Measurements from ENCODE around the gene PLEKHA8. TPM values are rescaled to one million over a fixed set of nuclear protein-coding genes. Genes with fewer than 3 reads are reported as not detected.
A peak's percentile ranks its signal among the peaks of the same experiment; 100 is the strongest.

PLEKHA8 gene
- total RNA-seq, 6 experiments from 2014 or later: 2.7 to 8.1 (median 4.4) TPM

GRCh38 chr7:30140456-30140855 lies 112.2 kb downstream of the PLEKHA8 start:
- Histone ChIP-seq H3K4me1 (no peaks in the 10 kb centered on the region), H3K27ac (no peak overlapping the region), H3K27me3 (no peaks in the 10 kb centered on the region), H3K36me3 (no peaks in the 10 kb centered on the region), H3K9me3 (no peaks in the 10 kb centered on the region), H3K4me3 (no peak overlapping the region)
- intact Hi-C loops (cut with DNase I): no loop called here
- ATAC-seq (no peak), DNase-seq (no peak)
- TF ChIP-seq CTCF (IDR thresholded peaks at IDR 0.05) (no peak), POLR2A (IDR thresholded peaks at IDR 0.05) (no peak)
- 73% methylated on average over 3 of the region's 3 CpGs for WGBS (ENCODE audit: insufficient coverage, low coverage, low lambda C conversion rate, missing lambda C conversion rate)

- WGBS (ENCODE audit: insufficient coverage, low coverage, low lambda C conversion rate, missing lambda C conversion rate): 80% methylated on average over 6 of the region's 9 CpGs
- Histone ChIP-seq H3K4me1 (no peaks in the 10 kb centered on the region), H3K4me3 (no peak overlapping the region)
Measured at GRCh38 chr7:30142710-30143109, 114.5 kb downstream of the PLEKHA8 start.

GRCh38 chr7:30143748-30144251 lies 115.6 kb downstream of the PLEKHA8 start:
- no peak for ATAC-seq
- intact Hi-C loops (cut with DNase I): no loop called here
- H3K4me3 ChIP-seq: no peak overlapping the region
- no peaks in the 10 kb centered on the region for H3K4me1 ChIP-seq
- 100% methylated on average over 1 of the region's 1 CpG for WGBS (ENCODE audit: insufficient coverage, low coverage, low lambda C conversion rate, missing lambda C conversion rate)
- no peaks in the 10 kb centered on the region for H3K36me3 ChIP-seq
- H3K27me3 ChIP-seq: no peaks in the 10 kb centered on the region
- TF ChIP-seq POLR2A (IDR thresholded peaks at IDR 0.05) (no peak), CTCF (IDR thresholded peaks at IDR 0.05) (no peak)
- no peaks in the 10 kb centered on the region for H3K9me3 ChIP-seq
- no peak for DNase-seq
- no peak overlapping the region for H3K27ac ChIP-seq

More at GRCh38 chr7:30142710-30143109, 114.5 kb downstream of the PLEKHA8 start:
- Histone ChIP-seq H3K27me3 (no peaks in the 10 kb centered on the region), H3K27ac (no peak overlapping the region), H3K36me3 (no peaks in the 10 kb centered on the region), H3K9me3 (no peaks in the 10 kb centered on the region)
- intact Hi-C loops (cut with DNase I): no loop called here
- ATAC-seq: peak in 1 of 4 donors; percentile 17
- DNase-seq: no peak
- TF ChIP-seq CTCF (IDR thresholded peaks at IDR 0.05) (no peak), POLR2A (IDR thresholded peaks at IDR 0.05) (no peak)

- no peak for ATAC-seq
- DNase-seq: no peak
- WGBS (ENCODE audit: insufficient coverage, low coverage, low lambda C conversion rate, missing lambda C conversion rate): 79% methylated on average over 5 of the region's 5 CpGs
- no peak for TF ChIP-seq POLR2A (IDR thresholded peaks at IDR 0.05)
- TF ChIP-seq CTCF (IDR thresholded peaks at IDR 0.05): no peak
- no peaks in the 10 kb centered on the region for H3K36me3 ChIP-seq
- no peaks in the 10 kb centered on the region for H3K27me3 ChIP-seq
- no peak overlapping the region for H3K4me3 ChIP-seq
- intact Hi-C loops (cut with DNase I): no loop called here
- no peak overlapping the region for H3K27ac ChIP-seq
- H3K4me1 ChIP-seq: no peaks in the 10 kb centered on the region
- H3K9me3 ChIP-seq: no peaks in the 10 kb centered on the region
Measured at GRCh38 chr7:30144657-30145306, 116.6 kb downstream of the PLEKHA8 start.

Data from right lobe of liver (tissue), 6 donors.